22Rv1 (cell line): Measurements from ENCODE around the gene CFAP221.
A peak's percentile ranks its signal among the peaks of the same experiment; 100 is the strongest.

ENCODE experiments used
- H3K27ac ChIP-seq: fragments of 450-650 bp; 2 replicates; pipeline ENCODE4 v1.5.1; 2017
- CTCF ChIP-seq: fragments of 450-650 bp; IDR thresholded peaks from 2 replicates; pipeline ENCODE4 v1.5.1; 2017; ENCODE audit warnings: mild to moderate bottlenecking
- ZFX ChIP-seq: fragments of 450-650 bp; IDR thresholded peaks from 2 replicates; pipeline ENCODE4 v1.6.1; 2017; ENCODE audit warnings: antibody characterized with exemption, borderline replicate concordance

Gene CFAP221

GRCh38 chr2:119672161-119672862 is 128.1 kb downstream of the CFAP221 start:
- H3K27ac ChIP-seq = no peak overlapping the region
- TF ChIP-seq CTCF = no peak

GRCh38 chr2:119673796-119674195 is 129.5 kb downstream of the CFAP221 start:
- TF ChIP-seq ZFX = no peak
- TF ChIP-seq CTCF = no peak
- no peak overlapping the region for H3K27ac ChIP-seq

GRCh38 chr2:119674711-119675500 is 130.7 kb downstream of the CFAP221 start:
- TF ChIP-seq CTCF = no peak
- no peak for TF ChIP-seq ZFX
- H3K27ac ChIP-seq = no peak overlapping the region

DNA sequence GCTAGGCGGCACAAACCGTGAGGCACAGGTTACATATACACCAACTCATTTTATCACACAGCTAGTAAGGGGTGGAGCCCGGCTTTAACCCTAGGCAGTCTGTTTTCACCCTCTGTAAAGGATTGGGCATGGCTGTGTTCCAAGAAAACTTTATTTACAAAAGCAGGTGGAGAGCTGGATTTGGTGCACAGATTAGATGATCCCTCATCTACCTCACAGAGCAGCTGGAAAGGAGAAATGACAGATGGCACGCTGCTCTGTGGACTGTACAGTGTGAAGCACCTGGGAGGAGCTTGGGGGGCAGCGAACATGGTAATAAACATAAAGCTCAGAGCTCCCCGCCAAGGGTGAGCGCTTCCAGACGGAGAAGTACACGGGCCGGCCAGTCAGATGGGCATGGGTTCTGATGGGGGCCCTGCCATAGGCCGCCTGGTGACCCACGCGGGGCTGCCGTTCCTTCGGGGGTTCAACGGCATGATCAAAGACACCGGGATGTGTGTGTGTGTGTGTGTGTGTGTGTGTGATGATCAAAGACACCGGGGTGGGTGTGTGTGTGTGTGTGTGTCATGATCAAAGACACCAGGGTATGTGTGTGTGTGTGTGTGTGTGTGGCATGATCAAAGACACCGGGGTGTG is 133.9 kb downstream of the CFAP221 start:
- H3K27ac ChIP-seq = no peak overlapping the region
- TF ChIP-seq CTCF (no peak), ZFX (no peak)

DNA sequence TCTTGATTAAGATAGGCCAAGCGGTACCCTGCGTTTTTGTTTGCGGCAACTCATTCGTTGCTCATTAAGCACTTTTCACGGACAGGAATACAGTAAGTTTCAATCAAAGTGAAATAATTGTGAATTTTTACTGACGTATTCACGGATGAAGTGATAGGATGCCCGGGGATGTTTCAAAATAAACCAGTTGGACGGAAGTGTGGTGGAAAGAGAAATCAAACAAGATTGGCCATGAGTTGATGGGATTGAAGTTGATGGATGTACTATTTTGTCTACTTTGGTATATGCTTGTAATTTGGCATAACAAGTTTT is 135.2 kb downstream of the CFAP221 start:
- peak overlapping the region; percentile 40; the same call in 1 of the 2 replicates for H3K27ac ChIP-seq
- TF ChIP-seq ZFX (no peak), CTCF (no peak)

GRCh38 chr2:119679846-119680245 is 135.6 kb downstream of the CFAP221 start:
- peak overlapping the region; percentile 40; the same call in 1 of the 2 replicates for H3K27ac ChIP-seq
- TF ChIP-seq CTCF (no peak), ZFX (no peak)
